ENCODE measurements around the gene PIK3CD. TPM values are rescaled to one million over a fixed set of nuclear protein-coding genes. Genes with fewer than 3 reads are reported as not detected.
A peak's percentile ranks its signal among the peaks of the same experiment; 100 is the strongest.

The PIK3CD gene
- polyA plus RNA-seq (2013, experiment 1 of 2; ENCODE audit: insufficient read length) = 12.5 TPM
- polyA plus RNA-seq (2013, experiment 2 of 2; ENCODE audit: insufficient read length) = 9.8 TPM

- DNase-seq = peak; percentile 42
These were observed at the start of gene PIK3CD for GRCh38 chr1:9651565-9652378. PIK3CD (plus strand) TSS chr1:9651731; CDS start chr1:9710456, 58,725 bp downstream.

DNA sequence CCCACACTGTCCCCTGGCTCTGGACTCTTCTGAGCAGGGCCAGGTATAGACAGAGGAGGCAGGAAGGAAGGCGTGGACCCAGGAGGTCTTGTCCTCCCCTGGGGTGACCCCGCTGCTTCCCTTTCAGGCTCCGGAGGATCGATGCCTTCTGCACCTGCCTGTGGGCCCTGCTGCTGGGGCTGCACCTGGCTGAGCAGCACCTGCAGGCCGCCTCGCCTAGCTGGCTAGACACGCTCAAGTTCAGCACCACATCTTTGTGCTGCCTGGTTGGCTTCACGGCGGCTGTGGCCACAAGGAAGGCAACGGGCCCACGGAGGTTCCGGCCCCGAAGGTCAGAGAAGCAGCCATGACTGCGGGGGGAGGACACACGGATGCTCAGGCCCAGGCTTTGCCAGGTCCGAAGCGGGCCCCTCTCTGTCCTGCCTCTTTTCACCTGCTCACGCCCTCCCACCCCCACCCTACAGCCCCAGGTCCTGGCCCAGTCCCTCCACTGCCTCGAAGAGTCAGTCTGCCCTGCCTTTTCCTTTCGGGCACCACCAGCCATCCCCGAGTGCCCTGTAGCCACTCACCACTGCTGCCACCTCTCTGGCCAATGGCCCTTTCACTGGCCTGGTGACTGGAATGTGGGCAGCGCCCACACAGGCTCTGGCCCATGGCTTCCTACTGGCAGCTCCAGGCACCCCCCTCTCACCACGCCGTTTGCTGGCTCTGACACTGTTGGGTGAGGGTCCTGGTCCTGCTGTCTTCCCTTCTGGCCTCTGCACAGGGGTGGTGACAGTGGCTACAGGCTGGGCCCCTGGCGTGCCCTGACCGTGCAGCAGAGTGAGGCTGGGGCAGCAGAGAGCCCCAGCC, 49.4 kb upstream of the PIK3CD start:
- DNase-seq = no peak

DNA sequence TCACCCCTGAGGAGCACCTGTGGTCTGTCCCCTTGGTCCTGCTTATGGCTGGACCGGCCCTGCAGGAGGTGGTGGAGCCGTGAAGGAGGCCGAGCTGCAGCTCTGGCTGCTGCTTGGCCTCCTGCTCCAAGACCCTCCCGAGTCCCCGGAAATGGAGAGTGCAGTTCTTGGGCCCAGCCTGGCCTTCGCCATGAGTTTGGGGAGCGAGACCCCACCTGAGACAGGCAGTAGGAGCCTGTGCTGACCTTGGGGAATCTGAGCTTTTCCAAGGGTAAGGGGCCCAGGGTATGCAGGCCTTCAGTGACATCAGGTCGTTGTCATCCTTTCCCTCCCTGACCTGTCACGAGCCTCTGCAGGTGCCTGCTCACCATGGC, 48.8 kb upstream of the PIK3CD start:
- DNase-seq = no peak

DNA sequence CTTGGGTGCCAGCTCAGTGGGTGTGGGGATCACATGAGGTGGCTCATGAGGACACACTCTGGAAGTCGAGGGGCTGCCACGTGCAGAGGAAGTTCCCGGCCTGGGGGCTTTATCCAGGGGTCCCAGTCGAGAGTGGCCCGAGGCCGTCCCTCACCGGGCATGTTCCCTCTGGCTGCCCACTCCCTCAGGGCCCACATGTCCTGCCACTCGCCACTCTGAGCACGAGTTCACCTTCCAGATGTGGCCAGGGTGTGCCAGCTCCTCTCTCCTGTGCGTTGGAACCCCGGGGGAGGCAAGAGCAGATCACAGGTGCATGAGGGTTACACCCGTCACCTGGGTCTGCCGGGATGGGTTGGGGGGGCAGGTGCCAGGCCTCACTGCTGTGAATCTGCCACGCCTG, 48.2 kb upstream of the PIK3CD start:
- no peak for DNase-seq

- DNase-seq = no peak
These were observed 47.5 kb upstream of the PIK3CD start for GRCh38 chr1:9603766-9604753.

- no peak for DNase-seq
These were observed 46.7 kb upstream of the PIK3CD start for GRCh38 chr1:9604836-9605235.

GRCh38 chr1:9605946-9606455, 45.5 kb upstream of the PIK3CD start:
- no peak for DNase-seq

DNA sequence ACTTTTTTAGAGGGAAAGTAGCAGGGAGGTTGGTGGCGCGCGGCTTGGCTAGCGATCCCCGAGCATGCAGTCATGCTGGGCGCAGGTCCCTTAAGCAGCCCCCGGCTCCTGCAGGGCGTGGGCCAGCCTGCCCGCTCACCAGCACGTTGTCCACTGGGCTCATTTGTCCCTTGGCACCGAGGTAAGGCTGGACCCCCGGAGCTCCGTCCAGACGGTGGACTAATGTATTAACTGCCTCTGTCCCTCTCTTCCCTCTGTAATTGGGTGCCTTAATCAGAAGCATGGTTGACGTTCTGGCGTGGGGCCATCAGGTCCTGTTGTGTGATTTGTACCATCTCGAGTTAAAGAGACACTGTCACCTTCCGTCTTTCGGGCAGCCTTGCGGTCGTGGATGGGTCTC, 45.1 kb upstream of the PIK3CD start:
- DNase-seq = no peak

DNA sequence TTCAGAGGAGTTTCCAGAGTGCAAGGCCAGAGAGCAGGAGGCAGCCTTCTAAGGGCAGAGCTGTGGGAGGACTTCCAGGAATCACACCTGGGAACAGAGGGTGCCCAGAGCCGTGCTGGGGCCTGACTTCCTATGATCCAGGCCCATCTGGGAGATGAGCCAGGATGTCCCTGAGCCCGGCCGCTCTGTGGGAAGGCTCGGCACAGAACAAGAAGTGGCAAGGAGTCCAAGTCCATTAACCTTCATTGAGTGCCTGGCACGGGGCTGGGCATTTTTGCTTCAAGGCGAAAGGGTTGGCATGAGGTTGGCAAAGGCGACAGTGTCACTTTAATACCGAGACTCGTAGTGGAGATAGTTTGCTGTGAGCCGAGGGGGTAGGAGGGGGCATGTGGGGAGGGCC, 44.6 kb upstream of the PIK3CD start:
- DNase-seq = no peak

GRCh38 chr1:9607352-9607751, 44.2 kb upstream of the PIK3CD start:
- no peak for DNase-seq

DNA sequence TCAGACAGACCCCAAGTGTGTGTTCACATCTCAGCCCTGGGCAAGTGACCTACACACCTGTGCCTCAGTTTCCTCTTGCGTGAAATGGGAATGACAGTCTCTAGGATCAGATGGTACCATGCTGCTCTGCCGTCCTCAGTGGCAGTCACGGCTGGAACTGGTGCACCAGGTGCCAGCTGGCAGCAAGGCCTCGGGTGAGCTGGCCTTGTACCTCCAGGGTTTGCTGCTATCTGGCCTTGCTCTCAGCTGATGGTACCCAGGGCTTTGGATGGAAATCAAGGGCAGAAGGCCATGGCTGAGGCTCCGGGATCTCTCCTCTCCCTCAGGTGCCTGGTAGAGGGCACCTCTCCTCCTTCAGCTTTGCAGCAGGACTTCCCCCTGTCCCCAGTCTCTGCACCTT, 41.5 kb upstream of the PIK3CD start:
- no peak for DNase-seq

- no peak for DNase-seq
These were observed 41.0 kb upstream of the PIK3CD start for GRCh38 chr1:9610548-9610947.

DNA sequence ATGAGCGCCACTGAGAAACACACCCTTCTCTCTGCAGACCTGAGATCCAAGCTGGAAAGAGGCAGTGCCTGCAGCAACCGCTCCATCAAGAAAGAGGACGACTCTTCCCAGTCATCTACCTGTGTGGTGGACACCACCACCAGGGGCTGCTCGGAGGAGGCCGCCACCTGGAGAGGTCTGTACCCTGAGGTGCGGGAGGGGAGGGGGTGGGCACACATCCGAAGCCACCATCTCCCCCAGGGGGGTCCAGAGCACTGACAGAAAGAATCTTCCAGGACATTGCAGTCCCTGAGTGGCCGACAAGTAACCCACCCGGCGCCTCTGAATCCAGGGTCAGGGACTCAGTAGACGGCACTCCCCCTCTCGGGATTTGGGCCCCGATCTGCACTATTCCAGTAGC, 39.8 kb upstream of the PIK3CD start:
- DNase-seq = no peak

- no peak for DNase-seq
These were observed 39.2 kb upstream of the PIK3CD start for GRCh38 chr1:9612162-9612845.

GRCh38 chr1:9612871-9613624, 38.5 kb upstream of the PIK3CD start:
- no peak for DNase-seq

GRCh38 chr1:9613625-9614299, 37.8 kb upstream of the PIK3CD start:
- DNase-seq = no peak

- DNase-seq = peak; percentile 25
These were observed 36.0 kb upstream of the PIK3CD start for GRCh38 chr1:9615316-9616063.

GRCh38 chr1:9618909-9619679, 32.4 kb upstream of the PIK3CD start:
- no peak for DNase-seq

DNA sequence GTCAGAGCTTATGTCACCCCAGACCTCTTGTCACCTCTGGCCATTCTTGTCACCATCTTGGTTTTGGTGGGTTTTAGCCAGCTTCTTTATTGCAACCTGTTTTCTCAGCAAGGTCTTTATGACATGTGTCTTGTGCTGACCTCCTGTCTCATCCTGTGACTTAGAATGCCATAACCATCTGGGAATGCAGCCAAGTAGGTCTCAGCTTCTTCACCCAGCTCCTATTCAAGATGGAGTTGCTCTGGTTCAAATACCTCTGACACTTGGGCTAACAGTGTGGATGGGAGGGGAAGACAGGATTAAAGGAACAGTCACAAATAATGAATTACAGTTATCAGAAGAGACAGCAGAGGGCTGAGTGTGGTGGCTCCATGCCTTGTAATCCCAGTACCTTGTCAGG, 30.5 kb upstream of the PIK3CD start:
- peak; percentile 10 for DNase-seq

Measured in fibroblast of skin of back (primary cell).